ENCODE data around the gene FOSB. TPM values are rescaled to one million over a fixed set of nuclear protein-coding genes. Genes with fewer than 3 reads are reported as not detected.

The FOSB gene
- total and polyA plus RNA-seq, 2 donors from 2014 or later, result 0.73 to 0.98 TPM

GRCh38 chr19:45419895-45420294 is 47.9 kb upstream of the FOSB start:
- H3K9ac ChIP-seq (ENCODE audit: low read length in 3 of 3), result no peak overlapping the region
- no peaks in the 10 kb centered on the region for H3K27me3 ChIP-seq (ENCODE audit: control insufficient read depth, insufficient read depth, low read length)
- peaks cover 0 to 16% (median 0%) of the 10 kb centered on the region in 3 donors for H3K4me1 ChIP-seq (ENCODE audit: control insufficient read depth in 2 of 3, insufficient read depth in 2 of 3, low read depth in 1 of 3, low read length in 3 of 3)
- intact Hi-C loops (cut with DNase I), result no loop called here
- H3K36me3 ChIP-seq (ENCODE audit: control insufficient read depth in 2 of 3, insufficient read depth in 3 of 3, low read length in 3 of 3), result peaks cover 0 to 12% (median 2%) of the 10 kb centered on the region in 3 donors
- no peak for FAIRE-seq
- H3K4me3 ChIP-seq (ENCODE audit: low read length in 3 of 3), result no peak overlapping the region
- no peaks in the 10 kb centered on the region for H3K9me3 ChIP-seq (ENCODE audit: control insufficient read depth in 2 of 3, insufficient read depth in 1 of 3, low read length in 3 of 3)
- no peak overlapping the region for H3K27ac ChIP-seq (ENCODE audit: low read depth in 2 of 2, low read length in 2 of 2)
- TF ChIP-seq, protein P1, sequence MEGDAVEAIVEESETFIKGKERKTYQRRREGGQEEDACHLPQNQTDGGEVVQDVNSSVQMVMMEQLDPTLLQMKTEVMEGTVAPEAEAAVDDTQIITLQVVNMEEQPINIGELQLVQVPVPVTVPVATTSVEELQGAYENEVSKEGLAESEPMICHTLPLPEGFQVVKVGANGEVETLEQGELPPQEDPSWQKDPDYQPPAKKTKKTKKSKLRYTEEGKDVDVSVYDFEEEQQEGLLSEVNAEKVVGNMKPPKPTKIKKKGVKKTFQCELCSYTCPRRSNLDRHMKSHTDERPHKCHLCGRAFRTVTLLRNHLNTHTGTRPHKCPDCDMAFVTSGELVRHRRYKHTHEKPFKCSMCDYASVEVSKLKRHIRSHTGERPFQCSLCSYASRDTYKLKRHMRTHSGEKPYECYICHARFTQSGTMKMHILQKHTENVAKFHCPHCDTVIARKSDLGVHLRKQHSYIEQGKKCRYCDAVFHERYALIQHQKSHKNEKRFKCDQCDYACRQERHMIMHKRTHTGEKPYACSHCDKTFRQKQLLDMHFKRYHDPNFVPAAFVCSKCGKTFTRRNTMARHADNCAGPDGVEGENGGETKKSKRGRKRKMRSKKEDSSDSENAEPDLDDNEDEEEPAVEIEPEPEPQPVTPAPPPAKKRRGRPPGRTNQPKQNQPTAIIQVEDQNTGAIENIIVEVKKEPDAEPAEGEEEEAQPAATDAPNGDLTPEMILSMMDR (IDR thresholded peaks at IDR 0.05; ENCODE audit: borderline replicate concordance, extremely low read depth, insufficient read depth), result no peak
- DNase-seq, result peak in 1 of 5 donors; percentile 63

- Histone ChIP-seq H3K9ac (ENCODE audit: low read length in 3 of 3) (no peak overlapping the region), H3K36me3 (ENCODE audit: control insufficient read depth in 2 of 3, insufficient read depth in 3 of 3, low read length in 3 of 3) (peaks cover 0 to 12% (median 2%) of the 10 kb centered on the region in 3 donors), H3K27ac (ENCODE audit: low read depth in 2 of 2, low read length in 2 of 2) (no peak overlapping the region), H3K9me3 (ENCODE audit: control insufficient read depth in 2 of 3, insufficient read depth in 1 of 3, low read length in 3 of 3) (no peaks in the 10 kb centered on the region), H3K4me1 (ENCODE audit: control insufficient read depth in 2 of 3, insufficient read depth in 2 of 3, low read depth in 1 of 3, low read length in 3 of 3) (peaks cover 0 to 16% (median 0%) of the 10 kb centered on the region in 3 donors), H3K27me3 (ENCODE audit: control insufficient read depth, insufficient read depth, low read length) (no peaks in the 10 kb centered on the region), H3K4me3 (ENCODE audit: low read length in 3 of 3) (no peak overlapping the region)
- no peak for DNase-seq
- FAIRE-seq, result no peak
- intact Hi-C loops (cut with DNase I), result no loop called here
- TF ChIP-seq, protein P1 (IDR thresholded peaks at IDR 0.05; ENCODE audit: borderline replicate concordance, extremely low read depth, insufficient read depth), result no peak
Measured at GRCh38 chr19:45420356-45420755, 47.4 kb upstream of the FOSB start.

DNA sequence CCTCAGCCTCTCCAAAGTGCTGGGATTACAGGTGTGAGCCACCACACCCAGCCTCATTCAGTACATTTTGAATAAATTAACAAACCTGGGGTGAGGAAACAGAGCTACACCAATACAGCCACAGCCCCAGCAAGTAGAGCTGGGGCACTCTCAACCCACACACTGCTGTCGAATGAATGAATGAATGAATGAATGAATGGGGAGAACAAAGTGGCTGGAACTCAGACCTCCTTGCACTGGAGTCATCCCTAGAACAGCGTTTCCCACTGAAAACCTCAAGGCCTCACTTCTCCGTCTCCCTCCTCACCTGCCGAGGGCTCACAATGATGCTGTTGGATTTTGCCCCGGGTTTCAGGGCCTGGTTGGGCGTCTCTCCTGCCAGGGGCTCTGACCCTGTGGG is 46.9 kb upstream of the FOSB start:
- no peaks in the 10 kb centered on the region for H3K27me3 ChIP-seq (ENCODE audit: control insufficient read depth, insufficient read depth, low read length)
- no peak overlapping the region for H3K4me3 ChIP-seq (ENCODE audit: low read length in 3 of 3)
- no peak overlapping the region for H3K9ac ChIP-seq (ENCODE audit: low read length in 3 of 3)
- FAIRE-seq (no peak), DNase-seq (no peak)
- H3K36me3 ChIP-seq (ENCODE audit: control insufficient read depth in 2 of 3, insufficient read depth in 3 of 3, low read length in 3 of 3), result peaks cover 0 to 9% (median 2%) of the 10 kb centered on the region in 3 donors
- H3K4me1 ChIP-seq (ENCODE audit: control insufficient read depth in 2 of 3, insufficient read depth in 2 of 3, low read depth in 1 of 3, low read length in 3 of 3), result peaks cover 0 to 16% (median 0%) of the 10 kb centered on the region in 3 donors
- no peak overlapping the region for H3K27ac ChIP-seq (ENCODE audit: low read depth in 2 of 2, low read length in 2 of 2)
- intact Hi-C loops (cut with DNase I), result no loop called here
- H3K9me3 ChIP-seq (ENCODE audit: control insufficient read depth in 2 of 3, insufficient read depth in 1 of 3, low read length in 3 of 3), result no peaks in the 10 kb centered on the region
- TF ChIP-seq, protein P1 (IDR thresholded peaks at IDR 0.05; ENCODE audit: borderline replicate concordance, extremely low read depth, insufficient read depth), result no peak

DNA sequence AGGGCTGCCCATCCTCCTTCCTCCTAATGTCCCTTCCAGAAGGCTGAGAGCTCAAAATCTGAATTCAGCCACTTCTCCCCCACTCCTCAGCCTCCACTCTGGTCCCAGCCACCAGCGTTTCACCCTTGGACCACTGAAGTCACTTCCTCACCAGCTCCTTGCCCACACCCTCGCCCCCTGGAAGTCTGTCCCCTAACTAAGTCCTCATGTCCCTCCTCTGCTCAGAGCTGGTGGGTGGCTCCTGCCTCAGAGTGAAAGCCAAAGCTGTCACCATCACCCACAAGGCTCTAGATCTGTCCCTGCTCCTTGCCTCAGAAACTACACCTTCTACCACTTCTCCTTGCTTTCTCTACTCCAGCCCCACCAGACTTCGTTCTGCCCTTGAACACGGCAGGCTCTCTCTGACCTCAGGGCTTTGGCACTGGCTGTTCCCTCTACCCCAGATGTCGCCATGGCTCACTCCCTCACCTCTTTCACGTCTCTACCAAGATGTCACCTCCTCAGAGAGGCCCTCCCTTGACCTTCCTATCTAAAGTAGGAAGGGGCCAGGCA is 45.8 kb upstream of the FOSB start:
- Histone ChIP-seq H3K36me3 (ENCODE audit: control insufficient read depth in 2 of 3, insufficient read depth in 3 of 3, low read length in 3 of 3) (peaks cover 0 to 6% (median 0%) of the 10 kb centered on the region in 3 donors), H3K27ac (ENCODE audit: low read depth in 2 of 2, low read length in 2 of 2) (no peak overlapping the region), H3K9ac (ENCODE audit: low read length in 3 of 3) (no peak overlapping the region), H3K4me1 (ENCODE audit: control insufficient read depth in 2 of 3, insufficient read depth in 2 of 3, low read depth in 1 of 3, low read length in 3 of 3) (peaks cover 0 to 16% (median 0%) of the 10 kb centered on the region in 3 donors), H3K9me3 (ENCODE audit: control insufficient read depth in 2 of 3, insufficient read depth in 1 of 3, low read length in 3 of 3) (no peaks in the 10 kb centered on the region), H3K4me3 (ENCODE audit: low read length in 3 of 3) (no peak overlapping the region), H3K27me3 (ENCODE audit: control insufficient read depth, insufficient read depth, low read length) (no peaks in the 10 kb centered on the region)
- FAIRE-seq (no peak), DNase-seq (no peak)
- TF ChIP-seq, protein P1 (IDR thresholded peaks at IDR 0.05; ENCODE audit: borderline replicate concordance, extremely low read depth, insufficient read depth), result no peak
- intact Hi-C loops (cut with DNase I), result no loop called here

Data from kidney (tissue), 14 donors.